A673 (cell line): ENCODE results near the gene B9D1.

Experiments
- EZH2 ChIP-seq: fragments of 200-600 bp; sonication (generic); IDR thresholded peaks from 2 replicates; pipeline ENCODE4 v1.6.1; 2017; ENCODE audit warnings: borderline replicate concordance, low read depth, mild to moderate bottlenecking, mixed read lengths, antibody characterized with exemption, low read length; ENCODE audit not compliant: poor library complexity, severe bottlenecking
- TF ChIP-seq, protein P1 (sequence below): fragments of 300-800, 200-600 bp; sonication (generic); conservative IDR thresholded peaks from 2 replicates; pipeline ENCODE4 v1.5.1; 2017; ENCODE audit warnings: low read depth, mild to moderate bottlenecking, antibody characterized with exemption, low read length, moderate library complexity, mixed read lengths

DNA sequence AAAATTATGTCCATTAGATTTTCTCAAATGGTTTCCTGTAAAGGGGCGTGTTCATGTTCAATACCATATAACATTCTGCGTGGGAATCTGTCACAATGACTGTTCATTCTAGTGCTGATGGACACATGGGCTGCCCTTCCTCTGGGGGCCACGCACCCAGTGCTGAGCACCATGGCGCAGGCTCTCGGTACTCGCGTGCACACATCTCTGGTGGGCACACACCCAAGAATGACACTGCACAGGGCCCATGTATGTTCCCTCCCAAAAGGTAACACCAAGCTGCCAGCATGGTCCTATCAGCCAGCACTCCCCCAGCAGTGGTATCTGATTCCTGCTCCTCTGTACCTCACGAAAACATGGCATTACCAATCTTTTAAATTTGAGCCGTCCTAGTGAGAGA, 13.7 kb downstream of the B9D1 start:
- TF ChIP-seq, protein P1, sequence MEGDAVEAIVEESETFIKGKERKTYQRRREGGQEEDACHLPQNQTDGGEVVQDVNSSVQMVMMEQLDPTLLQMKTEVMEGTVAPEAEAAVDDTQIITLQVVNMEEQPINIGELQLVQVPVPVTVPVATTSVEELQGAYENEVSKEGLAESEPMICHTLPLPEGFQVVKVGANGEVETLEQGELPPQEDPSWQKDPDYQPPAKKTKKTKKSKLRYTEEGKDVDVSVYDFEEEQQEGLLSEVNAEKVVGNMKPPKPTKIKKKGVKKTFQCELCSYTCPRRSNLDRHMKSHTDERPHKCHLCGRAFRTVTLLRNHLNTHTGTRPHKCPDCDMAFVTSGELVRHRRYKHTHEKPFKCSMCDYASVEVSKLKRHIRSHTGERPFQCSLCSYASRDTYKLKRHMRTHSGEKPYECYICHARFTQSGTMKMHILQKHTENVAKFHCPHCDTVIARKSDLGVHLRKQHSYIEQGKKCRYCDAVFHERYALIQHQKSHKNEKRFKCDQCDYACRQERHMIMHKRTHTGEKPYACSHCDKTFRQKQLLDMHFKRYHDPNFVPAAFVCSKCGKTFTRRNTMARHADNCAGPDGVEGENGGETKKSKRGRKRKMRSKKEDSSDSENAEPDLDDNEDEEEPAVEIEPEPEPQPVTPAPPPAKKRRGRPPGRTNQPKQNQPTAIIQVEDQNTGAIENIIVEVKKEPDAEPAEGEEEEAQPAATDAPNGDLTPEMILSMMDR, result no peak
- no peak for TF ChIP-seq EZH2
